Large intestine (tissue), 3 donors: ENCODE results near the gene CRACDL. TPM values are rescaled to one million over a fixed set of nuclear protein-coding genes. Genes with fewer than 3 reads are reported as not detected.

Experiments
- DNase-seq, 2 donors: peaks; one replicate each; pipeline versions ENCODE4 v3.0.0 to v3.0.0-alpha.2; 2013
- H3K27ac ChIP-seq: one replicate; pipeline ENCODE4 v1.5.1; 2013; ENCODE audit warnings: low read length
- H3K27me3 ChIP-seq: 2 replicates; pipeline ENCODE4 v1.6.1; 2013; ENCODE audit warnings: low read length; ENCODE audit not compliant: control insufficient read depth, insufficient read depth
- H3K36me3 ChIP-seq: 2 replicates; pipeline ENCODE4 v1.6.1; 2013; ENCODE audit warnings: low read length; ENCODE audit not compliant: control insufficient read depth, insufficient read depth
- H3K4me1 ChIP-seq: one replicate; pipeline ENCODE4 v1.6.1; 2013; ENCODE audit warnings: low read length; ENCODE audit not compliant: control insufficient read depth, insufficient read depth
- H3K4me3 ChIP-seq: one replicate; pipeline ENCODE4 v1.5.1; 2013; ENCODE audit warnings: low read length
- H3K9me3 ChIP-seq: one replicate; pipeline ENCODE4 v1.6.1; 2013; ENCODE audit warnings: mild to moderate bottlenecking, low read depth, low read length, moderate library complexity; ENCODE audit not compliant: control insufficient read depth
- WGBS: methylation state at CpG from one replicate; pipeline ENCODE4 v1.1.5; 2013; ENCODE audit warnings: low lambda C conversion rate; ENCODE audit not compliant: insufficient coverage; 5-methylcytosine and 5-hydroxymethylcytosine counted together
- polyA plus RNA-seq: library from polyadenylated mRNA; unstranded; fragments of 120-200 nt; gene quantifications from one replicate; pipeline ENCODE4 v1.2.1, GENCODE V29; 2013

CRACDL gene
- polyA plus RNA-seq, 1 donor: 3.0 TPM

GRCh38 chr2:98895901-98896300 lies 40.1 kb downstream of the CRACDL start:
- no peaks in the 10 kb centered on the region for H3K36me3 ChIP-seq
- H3K4me3 ChIP-seq: no peak overlapping the region
- WGBS: no CpG with 5 or more reads among the region's 9 CpGs
- H3K27ac ChIP-seq: no peak overlapping the region
- DNase-seq: no peak
- no peaks in the 10 kb centered on the region for H3K9me3 ChIP-seq
- no peaks in the 10 kb centered on the region for H3K27me3 ChIP-seq
- no peaks in the 10 kb centered on the region for H3K4me1 ChIP-seq

- H3K27me3 ChIP-seq: no peaks in the 10 kb centered on the region
- DNase-seq: no peak
- 97% methylated on average over 6 of the region's 7 CpGs for WGBS
- no peak overlapping the region for H3K27ac ChIP-seq
- H3K4me3 ChIP-seq: no peak overlapping the region
- no peaks in the 10 kb centered on the region for H3K9me3 ChIP-seq
- H3K4me1 ChIP-seq: no peaks in the 10 kb centered on the region
- no peaks in the 10 kb centered on the region for H3K36me3 ChIP-seq
These were observed 40.8 kb downstream of the CRACDL start for GRCh38 chr2:98895221-98895620.

- Histone ChIP-seq H3K4me1 (no peaks in the 10 kb centered on the region), H3K27me3 (no peaks in the 10 kb centered on the region), H3K4me3 (no peak overlapping the region), H3K36me3 (no peaks in the 10 kb centered on the region), H3K9me3 (no peaks in the 10 kb centered on the region), H3K27ac (no peak overlapping the region)
- no peak for DNase-seq
- WGBS: no CpG with 5 or more reads among the region's 11 CpGs
These were observed 41.6 kb downstream of the CRACDL start for GRCh38 chr2:98894331-98895000.

- Histone ChIP-seq H3K4me3 (no peak overlapping the region), H3K27ac (no peak overlapping the region), H3K27me3 (no peaks in the 10 kb centered on the region), H3K9me3 (no peaks in the 10 kb centered on the region), H3K36me3 (no peaks in the 10 kb centered on the region), H3K4me1 (no peaks in the 10 kb centered on the region)
- WGBS: no CpG with 5 or more reads among the region's 10 CpGs
- no peak for DNase-seq
These were observed 42.1 kb downstream of the CRACDL start for GRCh38 chr2:98893911-98894321.

- WGBS: no CpG with 5 or more reads among the region's 6 CpGs
- H3K9me3 ChIP-seq: no peaks in the 10 kb centered on the region
- no peak overlapping the region for H3K4me3 ChIP-seq
- no peaks in the 10 kb centered on the region for H3K36me3 ChIP-seq
- no peak overlapping the region for H3K27ac ChIP-seq
- H3K4me1 ChIP-seq: no peaks in the 10 kb centered on the region
- no peaks in the 10 kb centered on the region for H3K27me3 ChIP-seq
- no peak for DNase-seq
These were observed 43.2 kb downstream of the CRACDL start for GRCh38 chr2:98892871-98893270.

GRCh38 chr2:98891591-98891990 lies 44.4 kb downstream of the CRACDL start:
- peaks cover 6% of the 10 kb centered on the region for H3K9me3 ChIP-seq
- H3K36me3 ChIP-seq: no peaks in the 10 kb centered on the region
- DNase-seq: no peak
- no CpG with 5 or more reads among the region's 1 CpG for WGBS
- H3K27me3 ChIP-seq: no peaks in the 10 kb centered on the region
- H3K27ac ChIP-seq: no peak overlapping the region
- no peaks in the 10 kb centered on the region for H3K4me1 ChIP-seq
- no peak overlapping the region for H3K4me3 ChIP-seq

DNA sequence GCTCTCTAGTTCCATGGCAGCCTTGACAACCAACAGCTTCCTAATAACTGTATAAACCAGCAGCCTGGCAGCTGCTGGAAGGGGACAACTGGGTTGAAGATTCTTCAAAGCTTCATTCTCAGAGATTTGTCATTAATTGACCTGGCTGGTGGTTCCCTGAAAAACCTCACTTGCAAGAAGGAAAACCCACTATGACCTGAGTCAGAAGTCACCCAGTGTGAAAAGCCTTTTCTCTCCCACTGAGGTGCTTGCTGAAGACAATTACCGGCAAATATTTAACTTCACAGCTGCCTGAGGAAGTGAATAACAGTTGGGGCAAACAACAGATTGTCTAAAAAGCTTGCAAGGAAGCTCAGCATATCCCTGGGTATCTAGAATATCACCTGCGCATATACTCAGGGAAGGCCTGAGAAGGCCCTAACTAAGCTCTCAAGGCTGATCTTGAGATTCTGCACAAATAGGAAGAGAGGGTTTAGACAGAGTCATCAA lies 49.9 kb downstream of the CRACDL start:
- no peaks in the 10 kb centered on the region for H3K27me3 ChIP-seq
- no peak overlapping the region for H3K27ac ChIP-seq
- no peak for DNase-seq
- no peaks in the 10 kb centered on the region for H3K36me3 ChIP-seq
- WGBS: no CpG with 5 or more reads among the region's 2 CpGs
- peaks cover 6% of the 10 kb centered on the region for H3K9me3 ChIP-seq
- no peak overlapping the region for H3K4me3 ChIP-seq
- no peaks in the 10 kb centered on the region for H3K4me1 ChIP-seq

- WGBS: no CpG with 5 or more reads among the region's 2 CpGs
- no peaks in the 10 kb centered on the region for H3K27me3 ChIP-seq
- no peaks in the 10 kb centered on the region for H3K36me3 ChIP-seq
- H3K4me3 ChIP-seq: no peak overlapping the region
- no peak overlapping the region for H3K27ac ChIP-seq
- DNase-seq: no peak
- H3K9me3 ChIP-seq: peaks cover 6% of the 10 kb centered on the region
- H3K4me1 ChIP-seq: no peaks in the 10 kb centered on the region
These were observed 51.4 kb downstream of the CRACDL start for GRCh38 chr2:98884658-98885057.

DNA sequence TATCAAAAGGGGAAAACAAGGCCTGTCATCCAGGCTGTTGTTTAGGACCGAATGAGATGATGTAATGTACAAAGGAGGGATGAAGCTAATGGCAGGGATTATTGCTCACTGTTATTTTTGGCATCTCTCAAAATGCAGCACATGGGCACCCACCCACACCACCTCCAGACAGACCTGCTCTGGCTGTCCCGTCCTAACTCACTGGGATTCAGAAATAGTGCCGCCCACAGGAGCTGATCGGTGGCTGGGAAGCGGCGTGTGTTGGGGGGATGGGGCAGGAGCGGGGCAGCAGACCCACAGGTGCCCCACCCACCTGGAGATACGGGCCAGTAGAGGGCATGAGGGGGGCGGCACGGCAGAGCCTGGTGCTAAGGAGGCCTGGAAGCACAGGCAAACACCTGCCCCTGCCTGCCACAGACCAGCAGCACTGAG lies 52.2 kb downstream of the CRACDL start:
- H3K27me3 ChIP-seq: no peaks in the 10 kb centered on the region
- H3K4me3 ChIP-seq: no peak overlapping the region
- H3K4me1 ChIP-seq: no peaks in the 10 kb centered on the region
- no peak overlapping the region for H3K27ac ChIP-seq
- H3K36me3 ChIP-seq: no peaks in the 10 kb centered on the region
- no CpG with 5 or more reads among the region's 10 CpGs for WGBS
- peaks cover 6% of the 10 kb centered on the region for H3K9me3 ChIP-seq
- DNase-seq: no peak

DNA sequence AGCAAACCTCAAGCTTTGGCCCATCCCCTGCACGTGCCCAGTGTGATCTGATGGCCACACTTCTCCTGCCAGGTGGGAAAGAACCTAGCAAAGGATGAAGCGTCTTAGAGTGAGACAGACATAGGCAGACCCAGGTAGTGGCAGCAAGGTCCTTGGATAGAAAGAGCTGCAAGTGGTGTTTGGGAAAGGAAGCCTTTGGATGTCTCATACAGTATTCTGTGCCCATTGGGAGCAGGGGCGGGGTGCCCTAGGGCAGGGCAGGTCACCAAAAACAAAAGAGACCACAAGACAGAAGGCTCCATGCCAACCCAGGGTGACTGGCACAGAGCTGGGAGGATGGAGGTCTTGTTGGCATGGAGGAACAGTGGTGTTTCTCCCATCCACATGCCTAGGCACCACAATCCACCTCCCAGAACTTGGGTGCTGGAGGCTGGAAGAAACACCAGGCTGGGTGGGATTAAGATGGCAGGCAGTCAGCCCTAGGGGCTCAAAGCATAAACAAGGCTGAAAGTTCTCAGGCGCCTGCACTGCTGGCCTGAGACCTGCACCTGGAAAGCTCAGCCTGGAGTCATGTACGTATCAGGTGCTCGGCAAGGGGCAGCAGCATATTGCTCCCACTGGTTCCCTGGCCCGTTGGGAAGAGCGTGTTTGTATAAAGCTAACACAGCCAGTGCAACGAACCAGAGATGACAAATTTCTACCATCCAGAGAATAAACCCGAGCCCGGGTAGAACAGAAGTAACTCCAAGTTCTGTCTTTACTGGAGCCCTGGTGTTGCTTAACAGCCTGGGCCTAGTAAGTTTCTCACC lies 52.9 kb downstream of the CRACDL start:
- H3K27me3 ChIP-seq: no peaks in the 10 kb centered on the region
- no CpG with 5 or more reads among the region's 11 CpGs for WGBS
- H3K4me3 ChIP-seq: no peak overlapping the region
- no peak for DNase-seq
- H3K9me3 ChIP-seq: peaks cover 6% of the 10 kb centered on the region
- H3K36me3 ChIP-seq: no peaks in the 10 kb centered on the region
- H3K4me1 ChIP-seq: no peaks in the 10 kb centered on the region
- H3K27ac ChIP-seq: no peak overlapping the region
